ENCODE measurements around the gene CENPV.
"Not testable (repeated sequence)": the region's sequence is repeated elsewhere in the genome, so short reads cannot be mapped to it uniquely, and the experiment has no call there.

Gene CENPV

GRCh38 chr17:16353317-16354174, at the start of gene CENPV:
Gene CENPV, minus strand, starts transcription at chr17:16353469. Its CDS starts 33 bp downstream, at chr17:16353436.
- no peak for DNase-seq (ENCODE audit: low spot score)

- DNase-seq (ENCODE audit: low spot score) = no peak
Measured at GRCh38 chr17:16398270-16399267, 45.3 kb upstream of the CENPV start.

GRCh38 chr17:16396693-16397092, 43.4 kb upstream of the CENPV start:
- DNase-seq (ENCODE audit: low spot score) = not testable (repeated sequence)

GRCh38 chr17:16395887-16396286, 42.6 kb upstream of the CENPV start:
- DNase-seq (ENCODE audit: low spot score) = not testable (repeated sequence)

DNA sequence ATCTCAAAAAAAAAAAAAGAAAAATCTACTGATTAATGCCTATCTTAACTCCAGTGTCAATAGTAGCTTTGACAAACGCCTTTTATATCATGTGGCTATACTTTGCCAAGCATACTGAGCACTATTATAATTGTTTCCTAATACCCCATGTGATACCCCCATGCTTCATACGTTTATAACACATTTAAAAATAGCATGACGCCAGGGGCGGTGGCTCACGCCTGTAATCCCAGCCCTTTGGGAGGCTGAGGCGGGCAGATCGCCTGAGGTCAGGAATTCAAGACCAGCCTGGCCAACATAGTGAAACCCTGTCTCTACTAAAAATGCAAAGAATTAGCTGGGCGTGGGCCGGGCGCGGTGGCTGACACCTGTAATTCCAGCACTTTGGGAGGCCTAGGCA, 39.2 kb upstream of the CENPV start:
- DNase-seq (ENCODE audit: low spot score) = not testable (repeated sequence)

DNA sequence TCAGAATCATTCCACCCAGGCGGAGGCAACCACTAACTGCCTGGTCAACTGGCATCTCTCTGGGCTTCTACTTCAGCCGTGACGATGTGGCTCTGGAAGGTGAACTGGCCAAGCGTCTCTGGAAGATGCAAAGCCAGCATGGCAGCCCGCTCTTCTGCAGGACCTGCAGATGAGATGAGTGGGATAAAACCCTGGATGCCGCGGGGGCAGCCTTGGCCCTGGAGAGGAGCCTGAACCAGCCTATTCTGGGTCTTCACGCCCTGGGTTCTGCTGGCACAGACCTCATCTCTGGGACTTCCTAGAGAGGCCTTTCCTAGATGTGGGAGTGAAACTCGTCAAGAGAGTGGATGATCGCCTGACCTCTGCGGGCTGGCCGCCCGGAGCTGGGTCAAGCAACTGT, 38.2 kb upstream of the CENPV start:
- no peak for DNase-seq (ENCODE audit: low spot score)

DNA sequence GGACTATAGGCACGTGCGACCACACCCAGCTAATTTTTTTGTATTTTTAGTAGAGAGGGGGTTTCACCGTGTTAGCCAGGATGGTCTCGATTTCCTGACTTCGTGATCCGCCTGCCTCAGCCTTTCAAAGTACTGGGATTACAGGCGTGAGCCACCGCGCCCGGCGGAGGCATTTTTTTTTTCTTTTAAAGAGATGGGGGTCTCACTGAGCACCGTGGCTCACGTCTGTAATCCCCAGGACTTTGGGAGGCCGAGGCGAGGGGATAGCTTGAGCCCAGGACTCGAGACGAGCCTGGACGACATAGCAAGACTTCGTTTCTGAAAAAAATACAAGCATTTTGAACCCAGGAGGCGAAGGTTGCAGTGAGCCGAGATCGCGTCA, 32.8 kb upstream of the CENPV start:
- DNase-seq (ENCODE audit: low spot score) = not testable (repeated sequence)

GRCh38 chr17:16384557-16384956, 31.3 kb upstream of the CENPV start:
- no peak for DNase-seq (ENCODE audit: low spot score)

- DNase-seq (ENCODE audit: low spot score) = no peak
Measured at GRCh38 chr17:16383772-16384287, 30.6 kb upstream of the CENPV start.

DNA sequence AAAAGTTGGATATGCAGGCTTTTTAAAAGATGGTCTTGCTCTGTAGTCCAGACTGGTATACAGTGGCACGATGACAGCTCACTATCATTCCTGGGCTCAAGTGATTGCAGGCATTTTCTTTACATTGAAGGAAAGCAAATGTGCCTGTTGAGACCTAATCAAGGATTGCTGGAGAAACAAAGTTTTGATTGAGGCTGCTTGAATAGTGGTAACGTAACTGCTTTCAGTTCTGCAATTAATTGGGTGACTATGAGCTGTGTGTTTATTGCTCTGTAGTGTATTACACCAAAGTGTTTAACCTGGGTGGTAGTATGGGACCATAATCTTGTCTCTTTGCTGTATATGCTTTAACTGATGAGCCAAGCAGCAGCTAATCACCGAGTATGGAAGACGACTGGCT, 29.9 kb upstream of the CENPV start:
- DNase-seq (ENCODE audit: low spot score) = no peak

- DNase-seq (ENCODE audit: low spot score) = no peak
Measured at GRCh38 chr17:16381496-16381820, 28.2 kb upstream of the CENPV start.

DNA sequence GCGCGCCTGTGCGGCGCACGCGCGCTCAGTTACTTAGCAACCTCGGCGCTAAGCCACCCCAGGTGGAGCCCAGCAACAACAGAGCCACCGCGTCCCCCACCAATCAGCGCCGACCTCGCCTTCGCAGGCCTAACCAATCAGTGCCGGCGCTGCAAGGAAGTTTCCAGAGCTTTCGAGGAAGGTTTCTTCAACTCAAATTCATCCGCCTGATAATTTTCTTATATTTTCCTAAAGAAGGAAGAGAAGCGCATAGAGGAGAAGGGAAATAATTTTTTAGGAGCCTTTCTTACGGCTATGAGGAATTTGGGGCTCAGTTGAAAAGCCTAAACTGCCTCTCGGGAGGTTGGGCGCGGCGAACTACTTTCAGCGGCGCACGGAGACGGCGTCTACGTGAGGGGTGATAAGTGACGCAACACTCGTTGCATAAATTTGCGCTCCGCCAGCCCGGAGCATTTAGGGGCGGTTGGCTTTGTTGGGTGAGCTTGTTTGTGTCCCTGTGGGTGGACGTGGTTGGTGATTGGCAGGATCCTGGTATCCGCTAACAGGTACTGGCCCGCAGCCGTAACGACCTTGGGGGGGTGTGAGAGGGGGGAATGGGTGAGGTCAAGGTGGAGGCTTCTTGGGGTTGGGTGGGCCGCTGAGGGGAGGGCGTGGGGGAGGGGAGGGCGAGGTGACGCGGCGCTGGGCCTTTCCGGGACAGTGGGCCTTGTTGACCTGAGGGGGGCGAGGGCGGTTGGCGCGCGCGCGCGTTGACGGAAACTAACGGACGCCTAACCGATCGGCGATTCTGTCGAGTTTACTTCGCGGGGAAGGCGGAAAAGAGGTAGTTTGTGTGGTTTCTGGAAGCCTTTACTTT, 27.6 kb upstream of the CENPV start, which contains the start of gene UBB:
Gene UBB (plus strand): TSS at position 452 of the 856 bp plus-strand sequence. CDS start 817 bp downstream, outside the sequence.
- peak; percentile 97 for DNase-seq (ENCODE audit: low spot score)

GRCh38 chr17:16379654-16380053, 26.4 kb upstream of the CENPV start:
- no peak for DNase-seq (ENCODE audit: low spot score)

DNA sequence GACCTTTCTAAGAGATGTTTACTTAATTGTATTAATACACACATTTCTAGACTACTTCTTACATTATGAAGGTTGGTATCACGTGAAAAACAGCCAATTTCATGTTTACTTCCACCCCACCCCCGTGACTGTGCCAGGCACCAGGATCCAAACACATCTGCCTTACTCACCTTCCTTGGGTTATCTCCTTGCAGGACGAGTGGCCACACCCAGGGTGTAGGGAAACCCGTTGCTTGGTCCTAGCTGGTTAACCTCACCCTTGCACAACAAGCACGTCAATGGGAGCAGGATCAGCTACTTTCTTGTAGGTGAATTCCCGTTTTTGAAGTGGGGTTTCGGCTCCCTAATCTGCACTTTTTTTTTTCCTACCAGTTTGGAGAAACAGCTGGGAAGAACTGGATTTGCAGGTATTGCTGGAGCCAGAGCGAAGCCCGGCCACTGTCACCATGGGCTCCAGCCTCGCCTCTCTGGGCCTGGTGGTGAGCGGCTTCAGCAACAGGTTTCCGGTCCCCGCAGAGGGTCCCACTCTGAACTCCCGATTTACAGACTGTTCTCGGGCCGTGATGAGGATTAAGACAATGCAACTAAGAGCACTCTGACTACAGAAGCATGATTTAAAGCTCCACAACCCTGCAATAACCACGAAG, 25.5 kb upstream of the CENPV start:
- no peak for DNase-seq (ENCODE audit: low spot score)

- peak; percentile 97 for DNase-seq (ENCODE audit: low spot score)
Measured at GRCh38 chr17:16377941-16378341, 24.7 kb upstream of the CENPV start.

- no peak for DNase-seq (ENCODE audit: low spot score)
Measured at GRCh38 chr17:16374146-16374938, 21.1 kb upstream of the CENPV start.

GRCh38 chr17:16371742-16372141, 18.5 kb upstream of the CENPV start:
- DNase-seq (ENCODE audit: low spot score) = no peak

- DNase-seq (ENCODE audit: low spot score) = peak; percentile 51
Measured at GRCh38 chr17:16364625-16365024, 11.4 kb upstream of the CENPV start.

DNA sequence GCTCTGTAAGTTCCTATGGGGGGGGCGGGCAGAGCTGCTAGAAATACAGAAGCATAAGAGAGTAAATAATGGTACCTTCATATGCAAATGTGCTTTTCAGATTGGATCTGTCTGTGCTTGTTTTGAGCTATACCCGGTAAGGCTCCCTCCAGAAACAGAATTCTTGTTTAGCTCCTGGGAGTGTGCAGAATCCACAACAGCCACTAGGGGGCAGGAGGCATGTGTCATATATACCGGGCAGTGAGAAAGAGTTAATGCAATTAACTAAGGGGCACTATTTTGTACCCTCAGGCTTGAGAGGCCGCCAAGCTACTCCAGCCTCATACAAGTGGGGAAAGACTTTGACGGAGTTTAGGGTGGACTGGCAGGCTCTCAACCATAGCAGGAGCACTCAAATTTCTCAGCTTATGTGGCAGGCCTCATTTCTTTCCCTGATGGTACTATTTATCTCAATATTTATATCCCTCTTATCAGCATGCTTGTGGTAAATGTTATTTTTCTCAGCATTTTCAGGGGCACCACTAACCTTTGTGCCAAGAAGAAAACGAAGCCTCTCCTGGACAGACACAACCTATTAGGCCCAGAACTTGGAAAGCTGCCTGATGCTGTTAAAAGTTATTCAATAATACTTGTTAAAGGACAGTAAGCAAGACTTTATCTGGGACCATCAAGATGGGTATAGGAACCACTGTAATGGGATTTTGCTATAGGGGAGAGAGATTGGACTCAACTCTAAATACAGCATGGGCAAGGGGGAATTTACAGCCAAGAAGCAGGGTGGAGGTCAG, 10.7 kb upstream of the CENPV start:
- peak; percentile 89 for DNase-seq (ENCODE audit: low spot score)

All from pons (tissue), 1 donor.